ENCODE data around the gene CCDC183.
"Not testable (repeated sequence)": the region's sequence is repeated elsewhere in the genome, so short reads cannot be mapped to it uniquely, and the experiment has no call there.

CCDC183 gene

DNA sequence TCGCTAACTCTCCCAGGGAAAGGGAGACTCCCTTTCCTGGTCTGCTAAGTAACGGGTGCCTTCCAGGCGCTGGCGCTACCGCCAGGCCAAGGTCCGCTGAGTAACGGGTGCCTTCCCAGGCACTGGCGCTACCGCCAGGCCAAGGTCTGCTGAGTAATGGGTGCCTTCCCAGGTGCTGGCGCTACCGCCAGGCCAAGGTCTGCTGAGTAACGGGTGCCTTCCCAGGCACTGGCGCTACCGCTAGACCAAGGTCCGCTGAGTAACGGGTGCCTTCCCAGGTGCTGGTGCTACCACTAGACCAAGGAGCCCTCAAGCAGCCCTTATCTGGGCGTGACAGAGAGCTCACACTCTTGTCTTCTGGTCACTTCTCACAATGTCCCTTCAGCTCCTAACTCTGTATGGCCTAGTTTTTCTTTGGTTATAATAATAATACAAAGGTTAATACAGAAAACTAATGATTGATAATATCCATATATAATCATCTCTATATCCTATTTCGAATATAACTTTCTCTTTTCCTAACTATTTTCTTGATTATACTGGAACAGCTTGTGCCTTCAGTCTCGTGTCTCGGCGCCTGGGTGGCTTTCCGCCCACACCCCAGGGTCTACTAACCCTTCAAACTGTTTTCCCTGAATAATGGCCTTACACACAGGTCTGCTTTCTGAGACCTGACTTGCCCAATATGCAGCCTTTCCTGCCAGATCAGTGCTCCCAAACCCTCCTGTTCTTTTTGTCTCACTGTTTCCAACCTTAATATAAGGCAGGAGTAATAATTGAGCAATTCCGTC lies 10.4 kb upstream of the CCDC183 start:
- not testable (repeated sequence) for DNase-seq (ENCODE audit: low spot score)

DNA sequence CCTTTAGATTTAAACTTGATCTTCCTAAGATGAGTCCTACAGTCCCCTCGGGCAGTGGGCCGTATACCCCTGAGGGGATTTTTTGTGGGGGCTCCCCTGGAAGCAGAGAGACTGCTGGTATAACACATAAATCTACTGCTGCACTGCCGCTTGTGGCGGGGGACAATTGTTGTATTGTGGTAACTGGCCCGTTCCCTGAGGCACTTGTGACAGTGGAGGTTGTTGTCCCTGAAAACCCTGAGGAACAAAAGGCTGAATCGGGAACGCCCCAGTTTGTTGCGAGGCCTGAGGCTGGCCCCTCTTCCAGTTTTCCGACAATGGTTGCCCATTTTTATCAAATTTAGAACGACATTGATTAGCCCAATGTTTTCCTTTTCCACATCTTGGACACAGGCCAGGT lies 9.7 kb upstream of the CCDC183 start:
- no peak for DNase-seq (ENCODE audit: low spot score)

DNA sequence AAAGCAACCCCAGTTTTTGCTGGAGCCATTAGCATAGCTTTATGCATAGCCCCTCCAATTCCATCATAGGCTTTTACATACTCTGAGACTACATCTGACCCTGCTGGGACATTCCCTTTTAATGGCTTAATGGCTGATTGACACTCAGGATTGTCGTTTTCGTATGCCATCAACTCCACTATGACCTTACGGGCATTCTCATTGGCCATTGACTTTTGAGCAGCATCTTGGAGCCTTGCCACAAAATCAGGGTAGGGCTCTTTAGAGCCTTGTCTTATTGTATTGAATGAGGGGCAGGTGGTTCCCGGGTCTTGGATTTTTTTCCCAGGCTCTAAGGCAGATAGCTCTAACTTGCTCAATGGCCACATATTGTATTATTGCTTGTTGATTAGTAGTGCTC lies 9.2 kb upstream of the CCDC183 start:
- not testable (repeated sequence) for DNase-seq (ENCODE audit: low spot score)

DNA sequence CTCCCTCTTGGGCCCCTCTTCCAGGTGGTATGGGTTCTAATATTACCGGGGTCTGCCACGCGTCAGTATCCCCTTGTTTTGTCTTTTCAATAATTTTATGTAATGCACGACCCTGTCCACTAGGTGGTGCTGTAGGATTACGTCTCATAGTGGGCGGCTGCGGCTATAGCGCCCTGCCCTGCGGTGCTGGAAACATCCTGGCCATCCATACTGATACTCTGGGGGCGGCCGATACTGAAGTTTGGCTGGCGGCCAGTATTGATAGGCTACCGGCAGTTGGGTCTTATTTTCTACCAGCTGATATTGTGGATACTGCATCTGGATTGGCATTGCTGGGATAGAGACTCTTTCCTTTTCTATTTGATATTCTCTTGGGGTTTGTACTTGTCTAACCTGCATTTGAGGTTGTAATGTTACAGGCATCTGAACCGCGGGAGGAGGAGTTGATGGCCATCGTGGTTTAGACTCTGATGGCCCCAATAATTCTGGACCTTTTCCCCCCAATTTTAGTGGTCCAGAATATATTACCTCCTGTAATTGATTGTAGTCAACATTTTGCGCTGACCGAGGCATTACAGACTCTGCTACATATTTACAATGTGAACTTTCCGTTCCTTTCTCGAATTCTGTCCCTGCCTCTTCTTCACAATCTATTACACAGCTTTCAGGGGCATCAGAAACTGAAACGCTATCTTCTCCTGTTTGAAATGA lies 8.3 kb upstream of the CCDC183 start:
- peak; percentile 63 for DNase-seq (ENCODE audit: low spot score)

DNA sequence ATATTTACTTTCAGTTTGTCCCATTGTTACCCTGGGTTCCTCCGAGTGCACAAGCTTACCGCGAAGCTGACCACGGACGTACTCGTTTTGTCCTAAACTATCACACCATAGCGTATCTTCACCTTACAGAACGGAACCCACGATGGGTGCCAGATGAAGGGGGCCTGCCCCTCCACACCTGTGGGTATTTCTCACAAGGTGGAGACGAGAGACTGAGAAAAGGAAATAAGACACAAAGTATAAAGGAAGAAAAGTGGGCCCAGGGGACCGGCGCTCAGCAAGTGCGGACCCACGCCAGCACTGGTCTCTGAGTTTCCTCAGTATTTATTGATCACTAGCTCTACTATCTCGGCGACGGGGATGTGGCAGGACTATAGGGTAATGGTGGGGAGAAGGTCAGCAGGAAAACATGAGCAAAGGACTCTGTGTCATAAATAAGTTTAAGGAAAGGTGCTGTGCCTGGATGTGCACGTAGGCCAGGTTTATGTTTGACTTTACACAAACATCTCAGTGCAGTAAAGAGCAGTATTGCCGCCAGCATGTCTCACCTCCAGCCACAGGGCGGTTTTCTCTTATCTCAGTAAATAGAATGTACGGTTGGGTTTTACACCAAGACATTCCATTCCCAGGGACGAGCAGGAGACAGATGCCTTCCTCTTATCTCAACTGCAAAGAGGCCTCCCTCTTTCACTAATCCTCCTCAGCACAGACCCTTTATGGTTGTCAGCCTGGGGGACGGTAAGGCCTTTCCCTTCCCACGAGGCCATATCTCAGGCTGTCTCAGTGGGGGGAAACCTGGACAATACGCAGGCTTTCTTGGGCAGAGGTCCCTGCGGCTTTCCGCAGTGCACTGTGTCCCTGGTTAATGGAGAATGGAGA lies 7.3 kb upstream of the CCDC183 start:
- not testable (repeated sequence) for DNase-seq (ENCODE audit: low spot score)

DNA sequence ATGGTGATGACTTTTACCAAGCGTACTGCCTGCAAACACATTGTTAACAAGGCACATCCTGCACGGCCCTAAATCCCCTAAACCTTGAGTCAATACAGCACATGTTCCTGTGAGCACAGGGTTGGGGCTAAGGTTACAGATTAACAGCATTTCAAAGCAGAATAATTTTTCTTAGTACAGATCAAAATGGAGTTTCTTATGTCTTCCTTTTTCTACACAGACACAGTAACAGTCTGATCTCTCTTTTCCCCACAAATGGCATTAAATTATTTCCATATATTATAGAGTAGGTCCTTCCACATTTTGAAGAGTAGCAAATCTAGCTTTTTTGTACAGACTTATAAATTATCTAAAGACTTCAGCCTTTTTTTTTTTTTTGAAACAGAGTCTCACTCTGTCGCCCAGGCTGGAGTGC lies 6.6 kb upstream of the CCDC183 start:
- DNase-seq (ENCODE audit: low spot score): no peak

DNA sequence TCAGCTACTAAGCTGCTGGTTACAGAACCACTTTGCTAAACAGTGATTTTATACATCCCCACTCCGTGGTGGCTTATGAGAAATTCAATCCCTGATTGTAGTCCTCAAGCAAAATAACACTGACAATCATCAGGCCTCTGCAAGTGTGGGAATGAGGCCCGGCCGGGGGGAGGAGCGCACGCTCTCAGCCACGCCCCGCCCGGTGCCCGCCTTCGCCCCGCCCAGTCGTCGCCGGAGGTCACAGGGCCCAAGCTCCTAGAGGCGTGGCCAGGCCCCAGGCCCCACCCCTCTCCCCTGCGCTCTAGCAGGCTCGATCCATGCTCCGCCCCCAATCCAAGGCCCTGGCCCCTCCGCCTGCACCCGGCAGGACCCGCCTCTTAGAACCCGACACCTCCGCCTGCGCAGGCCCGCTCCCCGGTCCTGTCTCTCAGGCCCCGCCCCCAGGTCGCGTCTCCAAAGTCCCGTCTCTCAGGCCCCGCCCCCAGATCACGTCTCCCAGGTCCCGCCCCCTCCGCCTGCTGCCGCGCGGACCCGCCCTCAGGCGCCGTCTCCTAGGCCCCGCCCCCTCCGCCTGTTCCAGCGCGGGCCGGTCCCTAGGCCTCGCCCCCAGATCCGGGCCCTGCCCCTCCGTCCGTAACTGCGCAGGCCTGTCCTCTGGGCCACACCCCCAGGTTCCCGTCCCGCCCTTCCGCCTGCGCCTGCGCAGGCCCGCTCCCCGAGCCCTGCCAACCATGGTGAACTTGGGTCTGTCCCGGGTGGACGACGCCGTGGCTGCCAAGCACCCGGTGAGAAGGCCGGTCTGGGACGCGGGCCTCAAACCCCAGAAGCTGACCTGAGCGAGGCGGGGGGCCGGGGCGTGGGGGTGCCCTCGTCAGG lies 5.3 kb upstream of the CCDC183 start, which contains the start of gene TMEM141:
Gene TMEM141 (plus strand): TSS at position 705 of the 876 bp plus-strand sequence. CDS start 27 bp downstream, at position 732.
- peak; percentile 99 for DNase-seq (ENCODE audit: low spot score)

DNA sequence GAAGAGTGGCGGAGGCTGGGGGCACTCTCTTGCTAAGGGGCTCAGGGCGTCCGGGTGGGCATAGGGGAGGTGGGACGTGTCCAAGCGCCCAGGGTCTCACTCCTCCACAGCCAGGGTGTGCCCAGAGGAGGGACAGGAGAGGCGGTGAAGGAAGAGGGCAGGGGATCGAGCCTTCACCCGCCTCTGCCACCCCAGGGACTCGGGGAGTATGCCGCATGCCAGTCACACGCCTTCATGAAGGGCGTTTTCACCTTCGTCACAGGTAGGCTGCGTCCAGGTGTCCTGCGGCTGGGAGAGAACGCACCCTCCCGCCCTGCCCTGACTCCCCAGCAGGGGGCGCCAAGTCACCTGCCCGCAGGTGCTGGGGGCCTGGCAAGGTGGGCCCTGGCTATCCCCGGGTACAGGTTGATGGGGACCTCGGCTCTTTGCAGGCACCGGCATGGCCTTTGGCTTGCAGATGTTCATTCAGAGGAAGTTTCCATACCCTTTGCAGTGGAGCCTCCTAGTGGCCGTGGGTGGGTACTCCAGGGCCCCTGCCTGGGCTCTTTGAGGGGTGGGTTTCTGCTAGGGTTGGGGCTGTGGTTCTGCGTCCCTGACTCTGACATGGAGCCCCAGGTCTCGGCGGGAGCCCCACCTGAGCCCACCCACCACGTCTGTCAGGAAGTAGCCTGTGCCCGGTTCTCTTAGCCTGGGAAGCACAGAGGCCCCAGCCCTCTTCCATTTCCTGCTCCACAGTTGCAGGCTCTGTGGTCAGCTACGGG lies 4.4 kb upstream of the CCDC183 start:
- DNase-seq (ENCODE audit: low spot score): peak; percentile 84

DNA sequence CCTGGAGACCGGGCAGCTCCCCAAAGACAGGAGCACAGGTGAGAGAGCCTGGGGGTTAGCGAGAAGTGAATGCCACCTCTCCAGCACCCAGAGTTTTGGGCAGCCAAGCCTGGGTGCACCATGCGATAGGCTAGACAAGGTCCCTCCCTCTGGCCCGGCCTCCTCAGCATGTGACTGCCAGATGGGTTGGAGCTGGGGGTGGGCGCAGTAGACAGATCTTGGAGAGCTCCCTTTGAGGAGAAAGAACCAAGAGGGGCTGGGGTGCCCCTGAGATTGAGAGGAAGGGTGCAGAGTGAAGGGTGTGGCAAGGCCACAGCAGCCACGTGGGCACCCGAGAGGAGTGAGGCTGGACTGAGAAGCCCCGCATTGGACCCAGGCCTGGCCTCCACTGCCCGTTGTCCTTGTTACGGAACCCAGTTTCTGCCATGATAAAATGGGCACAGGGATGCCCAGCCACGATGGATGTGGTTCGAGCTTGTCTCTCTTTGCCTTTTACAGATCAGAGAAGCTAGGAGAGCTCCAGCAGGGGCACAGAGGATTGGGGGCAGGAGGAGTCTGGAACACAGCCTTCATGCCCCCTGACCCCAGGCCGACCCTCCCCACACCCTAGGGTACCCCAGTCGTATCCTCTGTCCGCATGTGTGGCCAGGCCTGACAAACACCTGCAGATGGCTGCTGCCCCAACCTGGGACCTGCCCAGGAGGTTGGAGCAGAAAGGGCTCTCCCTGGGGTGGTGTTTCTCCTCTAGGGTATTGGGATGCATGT lies 3.6 kb upstream of the CCDC183 start:
- DNase-seq (ENCODE audit: low spot score): no peak

DNA sequence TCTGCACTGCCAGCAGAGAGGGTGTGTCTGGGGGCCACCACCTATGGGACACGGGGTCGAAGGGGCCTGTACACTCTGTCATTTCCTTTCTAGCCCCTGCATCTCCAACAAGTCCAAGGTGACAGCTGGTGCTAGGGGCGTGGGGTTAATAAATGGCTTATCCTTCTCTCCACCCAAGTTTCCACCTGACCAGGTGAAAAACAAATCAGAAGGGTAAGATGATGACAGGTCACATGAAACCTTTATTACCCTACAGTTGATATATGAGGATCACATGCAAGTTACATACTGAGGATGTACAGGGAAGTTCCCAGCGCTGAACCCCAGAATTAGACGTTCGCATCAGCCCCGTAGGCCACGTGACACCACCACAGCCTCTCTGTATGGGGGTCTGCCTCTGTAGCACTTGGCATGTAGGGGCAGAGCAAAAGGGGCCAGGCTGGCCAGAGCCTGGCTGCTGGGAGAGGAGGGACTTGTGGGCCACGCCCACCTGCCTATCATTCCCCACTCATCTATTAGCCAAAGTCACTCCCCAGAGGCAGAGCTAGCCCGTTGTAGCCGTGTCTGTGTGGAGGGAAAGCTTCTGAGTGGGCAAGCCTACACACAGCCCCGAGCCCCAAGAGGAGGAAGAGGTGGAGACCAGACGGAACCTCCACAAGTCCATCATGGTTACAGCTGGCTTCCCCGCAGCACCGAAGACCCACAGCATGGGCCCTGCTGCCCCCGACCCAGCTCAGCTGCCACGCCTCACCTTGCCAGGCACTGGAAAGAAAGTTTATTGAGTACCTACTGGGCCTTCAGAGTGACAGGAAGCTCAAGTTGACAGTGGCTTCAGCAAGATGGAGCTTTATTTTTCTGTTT lies 2.8 kb upstream of the CCDC183 start:
- DNase-seq (ENCODE audit: low spot score): no peak

DNA sequence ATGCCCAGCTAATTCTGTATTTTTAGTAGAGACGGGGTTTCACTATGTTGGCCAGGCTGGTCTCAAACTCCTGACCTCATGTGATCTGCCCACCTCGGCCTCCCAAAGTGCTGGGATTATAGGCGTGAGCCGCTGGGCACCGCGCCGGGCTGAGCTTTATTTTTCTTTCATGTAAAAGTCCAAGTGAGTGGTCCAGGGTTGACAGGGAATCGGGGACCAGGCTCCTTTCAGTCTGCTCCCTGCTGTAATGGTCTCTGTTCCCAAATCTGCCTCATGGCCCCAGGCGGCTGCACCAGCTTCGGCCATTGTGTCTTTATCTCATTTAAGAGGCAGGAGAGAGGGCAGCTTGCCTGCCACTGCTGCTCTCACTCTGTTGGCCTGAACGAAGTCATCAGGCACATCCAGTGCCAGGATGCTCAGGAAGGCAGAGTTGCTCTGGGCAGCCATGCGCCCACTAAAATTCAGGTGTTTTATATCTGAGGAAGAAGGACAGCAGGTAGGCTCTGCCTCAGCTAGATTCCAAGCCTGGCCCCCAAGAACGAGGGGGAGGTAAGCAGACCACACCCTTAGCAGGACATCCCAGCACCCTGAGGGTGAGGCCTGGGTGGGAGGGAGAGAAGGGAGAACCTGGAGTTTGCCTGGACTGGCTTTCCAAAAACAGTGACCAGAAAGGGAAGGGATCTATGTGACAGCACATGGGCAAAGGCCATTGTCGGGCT lies 1.7 kb upstream of the CCDC183 start:
- no peak for DNase-seq (ENCODE audit: low spot score)

DNA sequence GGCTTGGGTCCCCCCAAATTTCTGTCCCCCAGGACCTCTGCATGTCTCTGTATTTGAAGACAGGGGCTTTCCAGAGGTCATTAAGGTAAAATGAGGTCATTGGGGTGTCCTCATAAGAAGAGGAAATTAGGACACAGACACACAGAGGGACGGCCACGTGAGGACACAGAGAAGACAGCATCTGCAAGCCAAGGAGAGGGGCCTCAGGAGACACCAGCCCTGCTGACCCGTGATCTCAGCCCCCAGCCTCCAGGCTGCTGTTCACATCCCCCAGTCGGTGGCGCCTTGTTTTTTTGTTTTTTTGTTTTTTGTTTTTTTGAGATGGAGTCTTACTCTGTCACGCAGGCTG lies 1.2 kb upstream of the CCDC183 start:
- DNase-seq (ENCODE audit: low spot score): no peak

DNA sequence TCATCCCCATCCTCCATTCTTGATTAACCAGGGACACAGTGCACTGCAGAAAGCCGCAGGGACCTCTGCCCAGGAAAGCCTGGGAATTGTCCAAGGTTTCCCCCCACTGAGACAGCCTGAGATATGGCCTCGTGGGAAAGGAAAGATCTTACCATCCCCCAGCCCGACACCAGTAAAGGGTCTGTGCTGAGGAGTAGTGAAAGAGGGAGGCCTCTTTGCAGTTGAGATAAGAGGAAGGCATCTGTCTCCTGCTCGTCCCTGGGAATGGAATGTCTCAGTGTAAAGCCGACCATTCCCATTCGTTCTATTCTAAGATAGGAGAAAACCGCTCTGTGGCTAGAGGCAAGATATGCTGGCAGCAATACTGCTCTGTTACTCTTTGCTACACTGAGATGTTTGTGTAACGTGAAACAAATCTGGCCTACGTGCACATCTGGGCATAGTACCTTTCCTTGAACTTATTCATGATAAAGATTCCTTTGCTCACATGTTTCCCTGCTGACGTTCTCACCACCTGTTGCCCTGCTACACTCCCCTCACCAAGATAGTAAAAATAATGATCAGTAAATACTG lies 723 bp downstream of the CCDC183 start:
- not testable (repeated sequence) for DNase-seq (ENCODE audit: low spot score)

DNA sequence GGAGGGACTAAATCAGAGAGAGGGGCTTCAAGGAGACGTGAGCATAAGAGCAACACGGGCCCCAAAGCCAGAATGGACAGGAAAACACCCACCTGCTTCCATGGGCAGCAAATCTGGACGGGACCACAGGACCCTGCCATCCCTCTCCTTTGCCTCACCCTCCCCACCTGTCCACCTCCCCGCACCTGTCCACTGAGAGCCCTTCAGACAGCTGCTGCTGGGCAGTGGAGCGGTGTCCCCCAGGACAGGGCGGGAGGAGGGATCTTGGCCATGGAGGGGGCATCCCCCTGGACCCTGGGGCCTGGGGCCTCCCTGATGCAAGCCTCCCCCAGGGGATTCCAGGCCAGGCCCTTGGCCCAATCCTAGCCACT lies 2.6 kb downstream of the CCDC183 start:
- no peak for DNase-seq (ENCODE audit: low spot score)

DNA sequence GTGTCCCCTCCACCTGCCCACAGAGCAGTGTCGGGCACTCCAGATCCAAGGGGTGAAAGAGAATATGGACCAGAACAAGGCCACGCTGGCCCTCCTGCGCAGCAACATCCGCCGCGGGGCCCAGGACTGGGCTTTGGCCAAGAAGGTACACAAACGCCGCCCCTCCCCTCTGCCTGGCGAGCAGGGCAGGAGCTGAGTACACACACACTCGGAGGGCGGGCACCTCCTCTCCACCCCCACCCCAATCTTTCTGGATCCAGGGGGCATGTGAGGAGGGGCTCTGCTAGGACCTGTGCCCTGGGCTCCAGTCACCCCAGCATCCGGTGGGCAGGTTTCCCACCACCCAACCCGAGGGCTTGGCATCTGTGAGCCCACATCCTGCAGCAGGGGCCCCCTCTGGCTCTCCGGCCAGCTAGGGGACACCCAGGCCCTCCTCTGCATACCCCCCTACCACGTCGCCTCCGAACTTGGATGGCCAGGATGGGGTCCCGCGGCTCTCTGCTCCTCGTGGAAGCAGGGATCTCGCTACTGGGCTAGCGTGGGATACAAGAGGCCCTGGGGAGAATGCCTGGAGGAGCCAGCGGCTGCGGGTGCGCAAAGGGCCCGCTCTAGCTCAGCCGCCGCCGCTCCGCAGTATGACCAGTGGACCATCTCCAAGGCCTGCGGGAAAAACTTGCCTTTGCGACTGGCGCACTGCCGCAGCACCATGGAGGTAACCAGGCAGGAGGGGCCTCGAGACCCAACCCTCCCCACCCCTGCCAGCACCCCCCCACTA lies 3.1 kb downstream of the CCDC183 start:
- DNase-seq (ENCODE audit: low spot score): no peak

DNA sequence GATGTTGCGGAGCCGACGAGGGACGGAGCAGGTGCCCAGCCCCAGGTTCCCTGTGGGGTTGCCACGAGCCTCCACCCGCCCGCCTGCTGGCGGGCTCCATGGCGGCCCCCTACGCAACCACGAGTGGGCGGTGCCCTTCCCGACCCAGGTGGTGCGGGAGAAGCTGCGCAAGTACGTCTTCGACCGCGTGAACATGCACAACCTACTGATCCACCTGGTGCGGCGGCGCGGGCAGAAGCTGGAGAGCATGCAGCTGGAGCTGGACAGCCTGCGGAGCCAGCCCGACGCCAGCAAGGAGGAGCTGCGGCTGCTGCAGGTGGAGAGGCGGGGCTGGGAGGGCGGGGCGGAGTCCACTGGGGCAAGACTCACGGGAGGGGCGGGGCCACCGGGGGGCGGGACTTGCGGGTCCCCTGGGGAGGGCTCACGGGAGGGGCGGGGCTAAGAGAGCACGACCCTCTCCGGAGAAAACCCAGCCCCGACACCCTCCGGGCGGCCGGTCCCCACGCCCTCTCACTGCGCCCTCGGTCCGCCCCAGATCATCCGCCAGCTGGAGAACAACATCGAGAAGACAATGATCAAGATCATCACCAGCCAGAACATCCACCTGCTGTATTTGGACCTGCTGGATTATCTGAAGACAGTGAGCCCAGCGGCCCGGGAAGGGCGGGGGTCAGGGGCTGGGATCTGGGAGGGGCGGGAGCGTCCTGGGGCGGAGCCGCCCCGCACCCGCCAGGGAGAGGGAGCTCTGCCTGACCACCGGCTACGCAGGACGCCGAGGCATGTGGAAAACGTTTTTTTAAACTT lies 3.9 kb downstream of the CCDC183 start:
- DNase-seq (ENCODE audit: low spot score): peak; percentile 86
